Chondrocyte (in vitro differentiated cells): ENCODE measurements around the gene HACL1. TPM values are rescaled to one million over a fixed set of nuclear protein-coding genes. Genes with fewer than 3 reads are reported as not detected.

Source experiments
- DNase-seq: peaks from one replicate; pipeline ENCODE4 v3.0.0; 2021; ENCODE audit warnings: mixed read lengths, low spot score
- H3K27ac Mint-ChIP-seq: one replicate; pipeline ENCODE4 v1.8.0; 2021; ENCODE audit warnings: mild to moderate bottlenecking, moderate library complexity, mixed read lengths; ENCODE audit not compliant: unreplicated experiment
- H3K27me3 Mint-ChIP-seq: 2 replicates; pipeline ENCODE4 v1.8.0; 2021; ENCODE audit warnings: low read depth, mixed read lengths
- H3K36me3 Mint-ChIP-seq: 2 replicates; pipeline ENCODE4 v1.8.0; 2021; ENCODE audit warnings: low read depth, mixed read lengths
- H3K4me1 Mint-ChIP-seq: 2 replicates; pipeline ENCODE4 v1.8.0; 2021; ENCODE audit warnings: low read depth, mild to moderate bottlenecking, mixed read lengths
- H3K4me3 Mint-ChIP-seq: one replicate; pipeline ENCODE4 v1.8.0; 2021; ENCODE audit warnings: mild to moderate bottlenecking, moderate library complexity, mixed read lengths; ENCODE audit not compliant: unreplicated experiment
- H3K9me3 Mint-ChIP-seq: 2 replicates; pipeline ENCODE4 v1.8.0; 2021; ENCODE audit warnings: low read depth, mixed read lengths
- total RNA-seq: library from RNA; stranded (reverse); gene quantifications from 3 replicates; pipeline ENCODE4 v1.2.1, GENCODE V29; 2021
- TF ChIP-seq, protein P1 (sequence below): fragments of 200-600 bp; sonication (generic); IDR thresholded peaks from 2 replicates; pipeline ENCODE4 v1.5.0; 2021; ENCODE audit warnings: antibody characterized with exemption, mild to moderate bottlenecking, moderate library complexity

Gene HACL1
- total RNA-seq, 1 donor from 2014 or later: 16.9 TPM

DNA sequence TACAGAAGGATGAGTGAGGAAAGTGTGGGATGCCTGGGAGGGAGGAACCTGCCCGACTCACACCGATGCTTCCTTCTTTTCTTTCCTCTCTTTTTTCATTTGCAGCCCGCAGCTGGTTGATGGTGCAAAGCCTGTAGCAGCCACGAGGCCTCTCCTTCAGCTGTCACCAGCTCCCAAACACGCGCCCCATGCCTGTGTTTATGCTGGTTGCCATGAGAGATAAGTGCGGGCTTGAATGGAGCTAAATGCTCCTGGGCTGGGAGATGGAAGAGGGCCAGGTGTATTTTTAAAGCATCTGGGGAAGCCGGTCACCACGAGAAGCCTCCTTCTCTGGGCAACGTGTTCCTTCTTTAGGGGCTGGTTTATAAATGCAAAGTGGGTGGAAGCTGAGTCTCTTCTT lies 89.2 kb downstream of the HACL1 start:
- H3K36me3 Mint-ChIP-seq: no peaks in the 10 kb centered on the region
- H3K27me3 Mint-ChIP-seq: no peaks in the 10 kb centered on the region
- no peak overlapping the region for H3K4me3 Mint-ChIP-seq
- no peak overlapping the region for H3K27ac Mint-ChIP-seq
- DNase-seq: no peak
- peaks cover 15% of the 10 kb centered on the region for H3K4me1 Mint-ChIP-seq
- TF ChIP-seq, protein P1, sequence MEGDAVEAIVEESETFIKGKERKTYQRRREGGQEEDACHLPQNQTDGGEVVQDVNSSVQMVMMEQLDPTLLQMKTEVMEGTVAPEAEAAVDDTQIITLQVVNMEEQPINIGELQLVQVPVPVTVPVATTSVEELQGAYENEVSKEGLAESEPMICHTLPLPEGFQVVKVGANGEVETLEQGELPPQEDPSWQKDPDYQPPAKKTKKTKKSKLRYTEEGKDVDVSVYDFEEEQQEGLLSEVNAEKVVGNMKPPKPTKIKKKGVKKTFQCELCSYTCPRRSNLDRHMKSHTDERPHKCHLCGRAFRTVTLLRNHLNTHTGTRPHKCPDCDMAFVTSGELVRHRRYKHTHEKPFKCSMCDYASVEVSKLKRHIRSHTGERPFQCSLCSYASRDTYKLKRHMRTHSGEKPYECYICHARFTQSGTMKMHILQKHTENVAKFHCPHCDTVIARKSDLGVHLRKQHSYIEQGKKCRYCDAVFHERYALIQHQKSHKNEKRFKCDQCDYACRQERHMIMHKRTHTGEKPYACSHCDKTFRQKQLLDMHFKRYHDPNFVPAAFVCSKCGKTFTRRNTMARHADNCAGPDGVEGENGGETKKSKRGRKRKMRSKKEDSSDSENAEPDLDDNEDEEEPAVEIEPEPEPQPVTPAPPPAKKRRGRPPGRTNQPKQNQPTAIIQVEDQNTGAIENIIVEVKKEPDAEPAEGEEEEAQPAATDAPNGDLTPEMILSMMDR: no peak
- no peaks in the 10 kb centered on the region for H3K9me3 Mint-ChIP-seq

GRCh38 chr3:15511156-15511555 lies 90.2 kb downstream of the HACL1 start:
- Mint-ChIP-seq H3K4me3 (no peak overlapping the region), H3K27me3 (no peaks in the 10 kb centered on the region), H3K4me1 (peaks cover 15% of the 10 kb centered on the region), H3K9me3 (no peaks in the 10 kb centered on the region), H3K36me3 (no peaks in the 10 kb centered on the region), H3K27ac (no peak overlapping the region)
- no peak for DNase-seq
- TF ChIP-seq, protein P1: no peak

Other genes with a start within 250 kb of the HACL1 start
- 16.8 to 19.7 TPM (median 19.7 TPM) in 3 replicates for gene METTL6, start 174.0 kb downstream of the HACL1 start, total RNA-seq
- 15.7 to 18.4 TPM (median 16.9 TPM) in 3 replicates for gene EAF1, start 174.0 kb downstream of the HACL1 start, total RNA-seq
- gene COLQ, start 79.9 kb downstream of the HACL1 start, total RNA-seq: 4.2 to 5.6 TPM (median 4.4 TPM) in 3 replicates
- 19.2 to 25.0 TPM (median 19.8 TPM) in 3 replicates for gene BTD, start 176 bp upstream of the HACL1 start, total RNA-seq
- gene ANKRD28, start 196.4 kb upstream of the HACL1 start, total RNA-seq: 92.5 to 124 TPM (median 104 TPM) in 3 replicates